Hippocampal formation (tissue), 2 donors: ENCODE results near the gene HNRNPUL2.
A peak's percentile ranks its signal among the peaks of the same experiment; 100 is the strongest.

ENCODE experiments used
- DNase-seq, 2 donors: peaks; one replicate each; lab custom pipeline; 2025; lab: John Stamatoyannopoulos, UW

HNRNPUL2 gene

DNA sequence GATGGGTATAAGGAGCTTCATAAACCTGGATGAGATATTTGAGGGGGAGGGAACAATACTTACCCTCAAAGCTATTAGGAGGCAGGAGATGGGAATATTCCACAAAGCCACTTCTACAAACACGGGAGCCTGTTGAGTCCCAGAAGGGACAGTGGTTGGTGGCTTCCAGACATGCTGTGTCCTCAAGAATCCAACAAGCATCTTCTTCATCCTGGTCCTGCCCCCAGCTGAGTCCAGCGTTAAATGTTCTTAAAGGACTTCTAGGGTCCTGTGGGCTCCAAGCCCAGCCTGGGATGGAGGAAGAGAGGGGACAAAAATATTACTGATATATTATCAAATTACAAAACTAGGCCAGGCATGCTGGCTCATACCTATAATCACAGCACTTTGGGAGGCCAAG, 59.8 kb downstream of the HNRNPUL2 start:
- no peak for DNase-seq

DNA sequence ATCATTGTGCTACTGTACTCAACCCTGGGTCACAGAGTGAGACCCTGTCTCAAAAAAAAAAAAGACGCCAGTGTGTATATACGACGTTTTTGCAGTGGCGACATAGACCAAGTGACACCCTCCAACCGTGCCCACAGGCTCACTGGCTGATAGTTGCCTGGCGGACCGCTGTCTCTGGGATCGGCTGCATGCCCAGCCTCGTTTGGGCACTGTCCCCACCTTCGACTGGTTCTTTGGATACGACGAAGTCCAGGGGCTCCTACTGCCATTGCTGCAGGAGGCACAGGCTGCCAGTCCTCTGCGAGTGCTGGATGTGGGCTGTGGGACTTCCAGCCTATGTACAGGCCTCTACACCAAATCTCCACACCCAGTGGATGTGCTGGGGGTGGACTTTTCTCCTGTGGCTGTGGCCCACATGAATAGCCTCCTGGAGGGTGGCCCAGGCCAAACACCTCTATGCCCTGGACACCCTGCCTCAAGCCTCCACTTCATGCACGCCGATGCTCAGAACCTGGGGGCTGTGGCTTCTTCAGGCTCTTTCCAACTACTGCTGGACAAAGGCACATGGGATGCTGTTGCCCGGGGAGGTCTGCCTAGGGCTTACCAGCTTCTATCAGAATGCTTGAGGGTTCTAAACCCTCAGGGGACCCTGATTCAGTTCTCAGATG, 60.9 kb downstream of the HNRNPUL2 start:
- no peak for DNase-seq

DNA sequence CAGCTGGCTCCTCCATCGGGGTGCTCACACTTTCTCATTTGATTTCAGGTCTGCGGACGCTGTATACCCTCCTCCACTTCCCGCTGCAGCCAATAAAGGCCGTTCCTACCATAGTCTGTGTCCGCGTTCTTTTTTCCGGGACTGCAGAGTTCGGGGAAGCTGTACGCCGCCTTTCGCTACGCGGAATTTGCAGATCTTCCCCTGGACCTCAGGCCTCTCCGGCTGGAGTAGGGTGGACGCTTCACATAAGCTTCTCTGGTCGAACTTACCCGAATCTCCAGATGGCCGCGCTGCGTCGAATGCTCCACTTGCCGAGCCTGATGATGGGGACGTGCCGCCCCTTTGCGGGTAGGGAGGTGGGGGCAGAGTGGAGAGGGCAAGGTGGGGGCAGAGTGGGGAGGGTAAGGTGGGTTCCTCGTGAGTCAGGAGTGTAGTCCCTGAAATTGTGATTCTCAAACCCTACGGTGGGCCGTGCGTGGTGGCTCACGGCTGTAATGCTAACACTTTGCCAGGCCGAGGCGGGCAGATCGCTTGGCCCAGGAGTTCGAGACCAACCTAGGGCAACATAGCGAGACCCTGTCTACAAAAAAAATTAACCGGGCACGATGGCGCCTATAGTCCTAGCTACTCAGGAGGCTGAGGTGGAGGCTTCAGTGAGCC, 61.5 kb downstream of the HNRNPUL2 start:
- DNase-seq: peak in 1 of 2 donors; percentile 49

- peak; percentile 95 for DNase-seq
Measured at GRCh38 chr11:62665075-62665598, 62.1 kb downstream of the HNRNPUL2 start, which contains the start of the genes C11orf98 and CSKMT. TSS of gene C11orf98 (minus strand) at chr11:62665210. CDS start at chr11:62665169, 41 bp downstream. TSS of gene CSKMT (plus strand) at chr11:62665312. CDS start at chr11:62665880, 568 bp downstream.

GRCh38 chr11:62664405-62665074, 62.7 kb downstream of the HNRNPUL2 start:
- DNase-seq: no peak
